Stimulated activated CD4-positive, alpha-beta T cell treated with anti-CD3 and anti-CD28 coated beads, Interleukin-12 subunit alpha, Interleukin-12 subunit beta, amount 100 ng/mL, for 24 hours (primary cell): ENCODE data around the gene CRYZ.
"Not testable (repeated sequence)": the region's sequence is repeated elsewhere in the genome, so short reads cannot be mapped to it uniquely, and the experiment has no call there.

ENCODE experiments used
- DNase-seq, 2 experiments: peaks; one replicate each; pipeline ENCODE4 v3.0.0-alpha.2; 2020; ENCODE audit warnings: low read depth in 2 of 2

The CRYZ gene

GRCh38 chr1:74681449-74681848 is 51.4 kb downstream of the CRYZ start:
- no peak for DNase-seq

- DNase-seq, result no peak
These were observed 51.8 kb downstream of the CRYZ start for GRCh38 chr1:74681001-74681400.

DNA sequence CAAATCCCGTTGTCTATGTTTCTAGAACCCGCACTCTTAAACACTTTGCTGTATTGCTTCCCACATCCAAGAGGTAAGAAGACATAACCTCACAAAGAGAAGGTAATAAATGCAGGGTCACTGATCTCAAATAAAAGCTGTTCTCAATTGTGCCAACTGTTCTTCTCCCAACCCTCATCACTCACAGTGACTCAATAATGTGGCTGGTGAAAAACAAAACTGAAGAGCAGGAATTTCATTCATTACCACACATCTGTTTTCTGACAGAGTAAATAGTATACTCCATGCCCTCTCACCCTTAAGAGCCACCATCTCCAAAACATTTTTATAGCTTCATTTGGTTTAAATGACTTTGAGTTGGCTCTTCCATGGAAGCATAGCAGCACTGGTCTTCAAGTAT is 53.0 kb downstream of the CRYZ start:
- DNase-seq, result no peak

GRCh38 chr1:74677926-74678325 is 54.9 kb downstream of the CRYZ start:
- no peak for DNase-seq

DNA sequence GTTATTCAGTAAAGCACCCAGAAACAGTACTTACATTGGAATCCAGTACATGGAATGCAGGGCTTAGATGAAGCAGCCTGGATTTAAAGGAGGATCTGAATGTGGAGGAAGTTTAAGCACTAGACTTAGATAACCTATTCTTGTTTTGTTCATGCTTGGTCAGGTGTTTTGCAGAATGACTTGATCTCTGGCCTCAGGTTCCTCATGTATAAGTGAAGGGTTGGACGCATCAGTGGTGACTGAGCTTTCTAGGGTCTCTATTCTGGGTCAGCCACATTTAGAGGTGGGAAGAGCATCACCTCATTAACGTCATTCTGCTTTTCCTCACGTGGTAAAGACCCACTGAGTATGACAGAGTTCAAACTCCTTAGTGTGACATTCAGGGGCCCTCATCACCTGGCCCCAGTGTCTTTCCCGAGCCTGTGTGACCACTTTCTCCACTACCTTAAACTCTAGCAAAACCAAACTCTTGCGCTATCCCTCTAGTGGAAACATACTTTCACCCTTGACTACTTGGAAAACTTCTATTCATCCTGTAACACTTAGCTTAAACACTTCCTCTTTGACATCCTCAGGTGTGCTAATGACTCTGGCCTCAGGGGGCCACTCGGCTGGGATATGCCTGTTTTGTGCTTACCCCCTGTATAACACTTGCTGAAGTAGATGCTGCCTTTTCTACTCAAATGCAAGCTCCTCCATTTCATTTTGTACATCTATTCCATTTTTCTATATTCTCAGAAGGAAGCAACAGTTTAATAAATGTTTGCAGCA is 58.4 kb downstream of the CRYZ start:
- DNase-seq, result no peak

GRCh38 chr1:74673351-74674111 is 59.3 kb downstream of the CRYZ start, which contains the start of gene ERICH3:
Gene ERICH3 (minus strand): TSS chr1:74673792. CDS start chr1:74673519, 273 bp downstream.
- DNase-seq, result no peak

DNA sequence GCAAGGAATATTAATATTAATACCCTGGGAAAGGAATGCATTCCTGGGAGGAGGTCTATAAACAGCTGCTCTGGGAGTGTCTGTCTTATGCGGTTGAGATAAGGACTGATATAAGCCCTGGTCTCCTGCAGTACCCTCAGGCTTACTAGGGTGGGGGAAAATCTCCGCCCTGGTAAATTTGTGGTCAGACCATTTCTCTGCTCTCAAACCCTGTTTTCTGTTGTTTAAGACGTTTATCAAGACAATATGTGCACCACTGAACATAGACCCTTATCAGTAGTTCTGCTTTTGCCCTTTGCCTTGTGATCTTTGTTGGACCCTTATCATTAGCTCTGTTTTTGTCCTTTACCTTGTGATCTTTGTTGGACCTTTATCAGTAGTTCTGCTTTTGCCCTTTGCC is 62.0 kb downstream of the CRYZ start:
- DNase-seq, result not testable (repeated sequence)
